K562 (cell line): Measurements from ENCODE around the gene TXNDC15.

Experiments used
- CHD2 ChIP-seq: IDR thresholded peaks from 2 replicates; pipeline ENCODE4 v1.6.1; 2011; ENCODE audit warnings: low read depth, low read length
- POLR2AphosphoS5 ChIP-seq: IDR thresholded peaks from 2 replicates; pipeline ENCODE4 v1.6.1; 2011; ENCODE audit warnings: mild to moderate bottlenecking, low read depth, low read length, moderate library complexity; ENCODE audit not compliant: control insufficient read depth, insufficient read depth
- ZC3H11A ChIP-seq: IDR thresholded peaks from 2 replicates; pipeline ENCODE4 v1.6.1; 2012; ENCODE audit warnings: low read depth, low read length, improper control_type of control experiment
- ZNF263 ChIP-seq: sonication (generic); formaldehyde crosslinking; IDR thresholded peaks from 2 replicates; pipeline ENCODE4 v1.8.0; 2022; ENCODE audit warnings: mild to moderate bottlenecking, missing genetic modification reagents, borderline replicate concordance

DNA sequence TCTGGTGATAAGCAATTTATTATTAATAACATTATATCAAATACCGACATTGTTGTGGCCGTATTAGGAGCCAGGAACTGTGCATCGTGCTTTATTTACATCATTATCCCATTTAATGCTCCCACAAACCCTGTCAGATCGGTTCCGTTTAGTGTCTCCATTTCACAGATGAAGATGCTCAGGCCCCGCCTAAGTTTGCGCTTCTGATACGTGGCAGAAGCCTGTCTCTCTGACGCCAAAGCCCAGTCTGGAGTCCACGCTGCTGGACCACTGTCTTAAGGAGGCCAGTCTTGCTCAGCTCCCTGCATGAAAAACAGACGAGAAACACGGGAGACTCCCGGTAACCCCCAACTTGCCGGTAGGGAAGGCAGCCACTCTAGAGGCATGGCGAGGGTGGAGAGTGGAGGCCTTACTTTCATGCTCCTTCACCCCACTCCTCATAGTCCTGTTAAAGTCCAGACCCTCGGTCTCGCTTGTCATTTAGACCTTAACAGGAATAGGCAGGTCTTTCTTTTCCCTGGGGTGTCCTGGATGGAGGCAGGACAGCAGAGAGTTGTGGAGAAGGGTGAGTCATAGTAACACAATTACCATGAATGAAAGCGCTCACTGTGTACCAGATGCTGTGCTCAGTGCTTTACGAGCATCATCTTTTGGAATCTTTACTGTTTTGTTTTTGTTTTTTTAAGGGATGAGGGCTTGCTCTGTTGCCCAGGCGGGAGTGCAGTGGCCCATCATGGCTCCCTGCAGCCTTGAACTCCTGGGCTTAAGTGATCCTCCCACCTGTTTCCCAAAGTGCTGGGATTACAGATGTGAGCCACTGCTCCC, 872 bp downstream of the TXNDC15 start:
- TF ChIP-seq POLR2AphosphoS5, result no peak
- TF ChIP-seq ZC3H11A, result no peak
- TF ChIP-seq ZNF263 (CRISPR knock-in tag), result no peak
- TF ChIP-seq CHD2, result no peak
